Activated T-helper 1 cell treated with anti-CD3 and anti-CD28 coated beads, Interleukin-2, amount 50 U/mL, for 16 hours (primary cell): ENCODE results near the gene QRFPR.
"Not testable (repeated sequence)": the region's sequence is repeated elsewhere in the genome, so short reads cannot be mapped to it uniquely, and the experiment has no call there.

Source experiments
- DNase-seq, 2 donors: peaks; one replicate each; pipeline ENCODE4 v3.0.0-alpha.2; 2020; ENCODE audit warnings: low read depth in 1 of 2, low spot score in 1 of 2

QRFPR gene

GRCh38 chr4:121340247-121340646, 40.6 kb downstream of the QRFPR start:
- DNase-seq = no peak

DNA sequence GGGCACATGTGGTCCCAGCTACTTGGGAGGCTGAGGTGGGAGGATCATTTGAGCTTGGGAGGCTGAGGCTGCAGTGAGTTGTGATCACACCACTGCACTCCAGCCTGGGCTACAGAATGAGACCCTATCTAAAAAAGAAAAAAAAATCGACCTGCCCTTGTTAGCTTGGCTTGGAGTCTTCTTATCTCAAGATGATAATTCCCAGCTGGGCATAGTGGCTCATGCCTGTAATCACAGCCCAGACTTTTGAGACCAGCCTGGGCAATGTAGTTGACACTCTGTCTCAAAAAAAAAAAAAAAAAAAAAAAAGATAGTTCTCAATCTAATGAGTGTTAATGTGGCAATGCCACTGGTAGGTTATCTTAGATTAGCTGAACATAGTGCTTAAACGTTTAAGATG, 41.0 kb downstream of the QRFPR start:
- DNase-seq = no peak

DNA sequence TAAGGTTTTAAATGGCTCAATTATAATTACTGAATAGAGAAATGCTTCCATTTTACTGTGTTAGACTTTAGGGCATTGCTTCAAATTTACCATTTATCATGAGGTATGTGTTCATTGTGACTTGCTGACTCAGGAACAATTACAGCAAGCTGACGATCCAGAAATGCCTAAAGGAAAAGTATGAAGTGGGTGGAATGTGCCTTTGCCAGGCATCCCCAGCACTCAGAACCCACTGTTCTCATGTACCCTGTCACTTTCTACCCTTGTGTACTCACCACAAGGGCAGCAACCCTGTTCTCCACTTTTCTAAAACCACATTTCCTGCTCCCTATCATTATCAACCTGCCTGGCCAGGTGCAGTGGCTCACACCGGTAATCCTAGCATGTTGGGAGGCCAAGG, 41.5 kb downstream of the QRFPR start:
- DNase-seq = no peak

- no peak for DNase-seq
Observed at GRCh38 chr4:121338518-121338917, 42.3 kb downstream of the QRFPR start.

- DNase-seq = no peak
Observed at GRCh38 chr4:121336706-121337105, 44.1 kb downstream of the QRFPR start.

GRCh38 chr4:121330180-121330665, 50.6 kb downstream of the QRFPR start:
- DNase-seq = no peak

DNA sequence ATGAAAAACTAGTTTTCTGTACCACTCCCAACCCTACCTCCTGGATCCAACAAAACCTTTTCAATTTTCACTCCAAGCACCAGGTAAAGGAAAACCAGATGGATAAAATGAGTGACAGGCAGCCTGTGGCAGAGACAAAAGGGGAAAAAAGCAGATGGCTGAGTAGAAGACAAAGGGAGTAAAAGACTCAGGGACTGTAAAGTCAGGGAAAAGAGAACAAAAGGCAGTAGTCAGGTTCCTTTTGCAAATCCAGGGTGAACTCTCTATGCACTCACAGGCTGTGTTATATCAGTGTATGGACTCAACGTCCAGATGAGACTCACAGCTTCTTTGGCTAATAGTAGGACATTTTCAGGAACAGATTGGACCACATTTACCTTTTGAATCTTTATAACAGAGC, 54.2 kb downstream of the QRFPR start:
- DNase-seq = no peak

- no peak for DNase-seq
Observed at GRCh38 chr4:121324331-121324730, 56.5 kb downstream of the QRFPR start.

GRCh38 chr4:121321466-121321865, 59.4 kb downstream of the QRFPR start:
- DNase-seq = no peak

DNA sequence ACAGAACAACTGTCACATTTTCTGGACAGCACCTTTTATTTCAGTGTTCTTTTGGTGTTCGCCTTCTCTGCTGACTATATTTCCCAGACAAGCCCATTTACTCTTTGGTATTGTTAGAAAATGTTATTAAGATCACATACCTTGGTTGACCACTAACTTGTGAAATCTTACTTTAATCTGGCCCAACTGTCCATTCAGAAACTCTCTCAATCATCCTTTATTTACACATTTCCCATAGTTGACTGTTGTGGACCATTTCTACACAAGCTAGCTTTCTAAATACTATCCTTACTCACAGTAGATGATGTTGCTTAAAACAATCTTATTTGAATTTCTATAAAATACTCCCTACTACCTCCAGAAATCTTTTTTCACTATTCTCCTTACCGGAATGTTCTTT, 64.7 kb downstream of the QRFPR start:
- no peak for DNase-seq

- DNase-seq = not testable (repeated sequence)
Observed at GRCh38 chr4:121313430-121313829, 67.4 kb downstream of the QRFPR start.

DNA sequence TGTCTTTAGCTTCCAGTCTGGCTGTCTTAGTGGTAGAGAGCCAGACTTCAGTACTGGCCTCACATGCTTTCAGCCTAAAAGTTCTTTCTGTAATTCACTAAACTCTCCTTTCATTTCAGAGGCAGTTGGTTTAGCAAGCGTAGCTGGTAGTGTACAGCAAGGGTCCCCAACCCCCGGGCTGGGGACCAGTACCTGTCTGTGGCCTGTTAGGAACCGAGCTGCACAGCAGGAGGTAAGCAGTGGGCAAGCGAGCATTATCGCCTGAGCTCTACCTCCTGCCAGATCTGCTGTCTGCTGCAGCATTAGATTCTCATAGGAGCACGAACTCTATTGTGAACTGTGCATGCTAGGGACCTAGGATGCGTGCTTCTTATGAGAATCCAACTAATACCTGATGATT, 72.0 kb downstream of the QRFPR start:
- DNase-seq = no peak

- DNase-seq = no peak
Observed at GRCh38 chr4:121308328-121308663, 72.5 kb downstream of the QRFPR start.

- DNase-seq = no peak
Observed at GRCh38 chr4:121307445-121308327, 73.1 kb downstream of the QRFPR start.

GRCh38 chr4:121306931-121307330, 73.9 kb downstream of the QRFPR start:
- DNase-seq = no peak

DNA sequence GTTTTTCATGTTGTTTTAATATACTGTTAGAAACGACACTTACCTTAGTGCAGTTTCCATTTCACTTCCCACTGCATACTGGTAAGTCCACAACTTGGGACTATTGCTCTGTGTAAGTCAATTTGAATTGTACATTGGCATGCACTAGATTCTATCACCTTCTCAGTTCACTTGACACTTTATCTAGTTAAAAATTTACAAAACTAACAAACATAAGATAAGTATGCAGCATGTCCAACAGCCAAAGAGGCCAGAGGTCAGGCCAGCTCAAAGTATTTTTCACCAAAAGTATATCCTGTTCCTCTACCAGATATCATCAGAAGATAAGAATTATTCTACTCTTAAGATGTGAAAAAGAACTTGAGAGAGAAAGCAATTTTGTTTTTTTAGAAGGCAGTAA, 75.9 kb downstream of the QRFPR start:
- no peak for DNase-seq

DNA sequence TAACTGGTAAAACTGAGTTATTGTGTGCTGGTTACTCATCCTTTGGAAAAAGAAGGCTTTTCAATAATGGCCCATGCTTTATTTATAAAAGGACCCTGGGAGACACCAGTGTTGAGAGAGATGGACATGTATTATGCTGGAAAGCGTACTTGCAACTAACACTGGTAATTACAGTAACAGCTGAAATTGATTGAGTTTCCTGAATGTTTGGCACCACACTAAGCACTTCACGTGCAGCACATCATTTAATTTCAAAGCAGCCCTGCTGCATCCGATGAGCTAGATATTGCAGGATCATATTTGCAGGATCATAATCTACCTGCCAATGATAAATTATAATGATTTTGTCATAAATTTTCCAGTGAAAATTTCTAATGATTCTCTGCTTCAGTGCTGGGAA, 81.5 kb downstream of the QRFPR start:
- no peak for DNase-seq

DNA sequence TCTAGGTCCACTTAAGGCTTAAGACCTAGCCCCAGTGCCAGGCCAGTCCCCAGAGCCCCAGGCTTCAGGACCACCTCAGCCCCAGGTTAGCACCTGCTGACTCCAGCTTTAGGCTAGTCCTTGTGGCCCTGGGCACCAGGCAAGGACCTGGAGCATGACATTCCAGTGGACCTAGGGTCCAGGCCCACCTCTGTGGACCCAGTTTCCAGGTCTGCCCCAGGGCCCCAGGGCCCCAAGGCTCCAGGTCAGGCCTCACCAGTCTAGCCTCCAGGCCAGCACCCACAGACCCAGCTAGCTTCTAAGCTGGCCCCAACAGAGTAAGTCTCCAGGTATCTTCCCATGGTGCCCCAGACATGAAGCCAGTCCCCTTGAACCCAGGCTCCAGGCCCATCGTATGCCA, 97.5 kb downstream of the QRFPR start:
- no peak for DNase-seq

DNA sequence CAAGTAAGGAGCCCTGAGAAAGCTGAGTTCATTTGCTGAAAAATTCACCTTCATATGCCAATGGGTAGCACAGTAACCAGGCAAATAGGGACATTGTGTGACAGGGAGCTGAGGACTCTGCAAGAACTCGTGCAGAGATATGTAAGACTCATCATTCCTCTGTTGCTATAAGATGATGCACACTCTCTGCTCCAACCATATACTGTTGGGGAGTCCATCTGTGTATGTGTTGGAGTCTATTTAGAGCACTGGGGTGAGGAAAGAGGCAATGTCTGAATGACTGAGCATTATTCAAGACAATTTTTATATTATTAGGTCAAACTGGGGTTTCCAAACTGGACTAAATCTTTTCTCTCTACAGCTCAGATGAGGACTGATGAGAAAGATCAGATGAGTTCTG, 100.4 kb downstream of the QRFPR start:
- no peak for DNase-seq

- DNase-seq = no peak
Observed at GRCh38 chr4:121278811-121279368, 101.9 kb downstream of the QRFPR start.
